Right lobe of liver (tissue), 4 donors: Measurements from ENCODE around the gene DNAJC24.

ENCODE experiments used
- POLR2A ChIP-seq: fragments of 450-650 bp; IDR thresholded peaks from one replicate; pipeline ENCODE4 v1.6.1; 2017; ENCODE audit warnings: antibody characterized with exemption, mild to moderate bottlenecking
- TF ChIP-seq, protein P1 (sequence below), 4 donors: fragments of 200-600 bp in 3 of 4; fragments of 450-650 bp in 1 of 4; IDR thresholded peaks; one replicate each; pipeline versions ENCODE4 v1.5.1 to v1.8.0; 2016 to 2022; ENCODE audit warnings: antibody characterized with exemption in 4 of 4, mild to moderate bottlenecking in 2 of 4
- donor health status: DM: no; HTN: no; CAD: no.
- donor health status: DM: no; HTN: no; CAD: no.
- donor health status: DM: no; HTN: yes; CAD: no.

DNA sequence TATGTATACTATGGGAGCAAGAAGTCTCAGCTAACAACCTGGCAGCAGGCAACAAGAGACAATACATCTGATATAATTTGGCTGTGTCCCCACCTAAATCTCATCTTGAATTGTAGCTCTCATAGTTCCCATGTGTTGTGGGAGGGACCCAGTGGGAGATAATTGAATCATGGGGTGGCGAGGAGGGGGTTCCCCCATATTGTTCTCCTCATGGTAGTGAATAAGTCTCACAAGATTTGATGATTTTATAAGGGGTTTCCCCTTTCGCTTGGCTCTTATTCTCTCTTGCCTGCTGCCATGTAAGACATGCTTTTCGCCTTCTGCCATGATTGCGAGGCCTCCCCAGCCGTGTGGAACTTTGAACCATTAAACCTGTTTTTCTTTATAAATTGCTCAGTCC, 6.2 kb downstream of the DNAJC24 start:
- TF ChIP-seq, protein P1, sequence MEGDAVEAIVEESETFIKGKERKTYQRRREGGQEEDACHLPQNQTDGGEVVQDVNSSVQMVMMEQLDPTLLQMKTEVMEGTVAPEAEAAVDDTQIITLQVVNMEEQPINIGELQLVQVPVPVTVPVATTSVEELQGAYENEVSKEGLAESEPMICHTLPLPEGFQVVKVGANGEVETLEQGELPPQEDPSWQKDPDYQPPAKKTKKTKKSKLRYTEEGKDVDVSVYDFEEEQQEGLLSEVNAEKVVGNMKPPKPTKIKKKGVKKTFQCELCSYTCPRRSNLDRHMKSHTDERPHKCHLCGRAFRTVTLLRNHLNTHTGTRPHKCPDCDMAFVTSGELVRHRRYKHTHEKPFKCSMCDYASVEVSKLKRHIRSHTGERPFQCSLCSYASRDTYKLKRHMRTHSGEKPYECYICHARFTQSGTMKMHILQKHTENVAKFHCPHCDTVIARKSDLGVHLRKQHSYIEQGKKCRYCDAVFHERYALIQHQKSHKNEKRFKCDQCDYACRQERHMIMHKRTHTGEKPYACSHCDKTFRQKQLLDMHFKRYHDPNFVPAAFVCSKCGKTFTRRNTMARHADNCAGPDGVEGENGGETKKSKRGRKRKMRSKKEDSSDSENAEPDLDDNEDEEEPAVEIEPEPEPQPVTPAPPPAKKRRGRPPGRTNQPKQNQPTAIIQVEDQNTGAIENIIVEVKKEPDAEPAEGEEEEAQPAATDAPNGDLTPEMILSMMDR (IDR thresholded peaks at IDR 0.05), result no peak
- no peak for TF ChIP-seq POLR2A
